Measurements from ENCODE around the gene SLC17A6.

SLC17A6 gene

GRCh38 chr11:22407267-22407666 is 69.1 kb downstream of the SLC17A6 start:
- no CpG with 5 or more reads among the region's 1 CpG for WGBS (ENCODE audit: extremely low coverage, insufficient coverage, insufficient read length)

GRCh38 chr11:22407921-22408320 is 69.7 kb downstream of the SLC17A6 start:
- Histone ChIP-seq H4K91ac (ENCODE audit: low read depth, low read length) (no peak overlapping the region), H2BK5ac (ENCODE audit: low read depth, low read length, poor library complexity) (no peak overlapping the region), H2AFZ (ENCODE audit: insufficient read depth, low read length, poor library complexity) (no peak overlapping the region), H2AK5ac (ENCODE audit: low read length) (no peak overlapping the region), H4K12ac (ENCODE audit: low read depth, low read length) (no peak overlapping the region), H3K4me2 (ENCODE audit: low read length) (no peak overlapping the region), H3K4me1 (ENCODE audit: control insufficient read depth in 1 of 2, insufficient read depth in 2 of 2, low read length in 2 of 2) (no peaks in the 10 kb centered on the region), H3K9ac (ENCODE audit: low read length) (no peak overlapping the region), H3K4me3 (ENCODE audit: low read depth, low read length) (no peak overlapping the region), H4K8ac (ENCODE audit: low read depth, low read length) (no peak overlapping the region), H3K27ac (ENCODE audit: low read depth, low read length) (no peak overlapping the region), H3K4ac (ENCODE audit: low read depth, low read length) (no peak overlapping the region), H3K79me1 (ENCODE audit: low read length) (no peaks in the 10 kb centered on the region), H2BK120ac (ENCODE audit: insufficient read depth, low read length, poor library complexity) (no peak overlapping the region), H3K14ac (ENCODE audit: low read length) (no peak overlapping the region), H3K18ac (ENCODE audit: low read length) (no peak overlapping the region), H3K27me3 (ENCODE audit: insufficient read depth, low read length) (no peaks in the 10 kb centered on the region), H2BK12ac (ENCODE audit: low read length) (no peak overlapping the region), H3K23ac (ENCODE audit: low read length) (no peak overlapping the region), H3K36me3 (ENCODE audit: control insufficient read depth in 1 of 2, insufficient read depth in 2 of 2, low read length in 2 of 2) (no peaks in the 10 kb centered on the region), H3K79me2 (ENCODE audit: control insufficient read depth, insufficient read depth, low read length, poor library complexity) (no peaks in the 10 kb centered on the region), H3K9me3 (ENCODE audit: insufficient read depth, low read depth, low read length) (no peaks in the 10 kb centered on the region)
- no CpG with 5 or more reads among the region's 2 CpGs for WGBS (ENCODE audit: extremely low coverage, insufficient coverage, insufficient read length)
- no peak for DNase-seq

More at GRCh38 chr11:22407267-22407666, 69.1 kb downstream of the SLC17A6 start:
- Histone ChIP-seq H2BK120ac (ENCODE audit: insufficient read depth, low read length, poor library complexity) (no peak overlapping the region), H3K18ac (ENCODE audit: low read length) (no peak overlapping the region), H3K4ac (ENCODE audit: low read depth, low read length) (no peak overlapping the region), H3K14ac (ENCODE audit: low read length) (no peak overlapping the region), H3K4me3 (ENCODE audit: low read depth, low read length) (no peak overlapping the region), H3K4me2 (ENCODE audit: low read length) (no peak overlapping the region), H4K12ac (ENCODE audit: low read depth, low read length) (no peak overlapping the region), H4K91ac (ENCODE audit: low read depth, low read length) (no peak overlapping the region), H2AFZ (ENCODE audit: insufficient read depth, low read length, poor library complexity) (no peak overlapping the region), H3K23ac (ENCODE audit: low read length) (no peak overlapping the region), H3K36me3 (ENCODE audit: control insufficient read depth in 1 of 2, insufficient read depth in 2 of 2, low read length in 2 of 2) (no peaks in the 10 kb centered on the region), H3K79me2 (ENCODE audit: control insufficient read depth, insufficient read depth, low read length, poor library complexity) (no peaks in the 10 kb centered on the region), H3K9me3 (ENCODE audit: insufficient read depth, low read depth, low read length) (no peaks in the 10 kb centered on the region), H2AK5ac (ENCODE audit: low read length) (no peak overlapping the region), H3K4me1 (ENCODE audit: control insufficient read depth in 1 of 2, insufficient read depth in 2 of 2, low read length in 2 of 2) (no peaks in the 10 kb centered on the region), H2BK12ac (ENCODE audit: low read length) (no peak overlapping the region), H2BK5ac (ENCODE audit: low read depth, low read length, poor library complexity) (no peak overlapping the region), H4K8ac (ENCODE audit: low read depth, low read length) (no peak overlapping the region), H3K9ac (ENCODE audit: low read length) (no peak overlapping the region), H3K27ac (ENCODE audit: low read depth, low read length) (no peak overlapping the region), H3K27me3 (ENCODE audit: insufficient read depth, low read length) (no peaks in the 10 kb centered on the region), H3K79me1 (ENCODE audit: low read length) (no peaks in the 10 kb centered on the region)
- DNase-seq: no peak

- H3K23ac ChIP-seq (ENCODE audit: low read length): no peak overlapping the region
- DNase-seq: peak; percentile 33 to 59
- H3K4me3 ChIP-seq (ENCODE audit: low read depth, low read length): no peak overlapping the region
- no peak overlapping the region for H2BK5ac ChIP-seq (ENCODE audit: low read depth, low read length, poor library complexity)
- no peak overlapping the region for H3K27ac ChIP-seq (ENCODE audit: low read depth, low read length)
- no peaks in the 10 kb centered on the region for H3K36me3 ChIP-seq (ENCODE audit: control insufficient read depth in 1 of 2, insufficient read depth in 2 of 2, low read length in 2 of 2)
- no peak overlapping the region for H4K91ac ChIP-seq (ENCODE audit: low read depth, low read length)
- WGBS (ENCODE audit: extremely low coverage, insufficient coverage, insufficient read length): no CpG with 5 or more reads among the region's 4 CpGs
- no peak overlapping the region for H3K4ac ChIP-seq (ENCODE audit: low read depth, low read length)
- H3K9ac ChIP-seq (ENCODE audit: low read length): no peak overlapping the region
- no peak overlapping the region for H2AFZ ChIP-seq (ENCODE audit: insufficient read depth, low read length, poor library complexity)
- no peak overlapping the region for H3K18ac ChIP-seq (ENCODE audit: low read length)
- no peak overlapping the region for H4K8ac ChIP-seq (ENCODE audit: low read depth, low read length)
- no peak overlapping the region for H3K4me2 ChIP-seq (ENCODE audit: low read length)
- no peak overlapping the region for H4K12ac ChIP-seq (ENCODE audit: low read depth, low read length)
- no peaks in the 10 kb centered on the region for H3K9me3 ChIP-seq (ENCODE audit: insufficient read depth, low read depth, low read length)
- H2BK120ac ChIP-seq (ENCODE audit: insufficient read depth, low read length, poor library complexity): no peak overlapping the region
- no peak overlapping the region for H2BK12ac ChIP-seq (ENCODE audit: low read length)
- H3K27me3 ChIP-seq (ENCODE audit: insufficient read depth, low read length): no peaks in the 10 kb centered on the region
- H3K14ac ChIP-seq (ENCODE audit: low read length): no peak overlapping the region
- H3K79me2 ChIP-seq (ENCODE audit: control insufficient read depth, insufficient read depth, low read length, poor library complexity): no peaks in the 10 kb centered on the region
- no peaks in the 10 kb centered on the region for H3K79me1 ChIP-seq (ENCODE audit: low read length)
- H3K4me1 ChIP-seq (ENCODE audit: control insufficient read depth in 1 of 2, insufficient read depth in 2 of 2, low read length in 2 of 2): no peaks in the 10 kb centered on the region
- no peak overlapping the region for H2AK5ac ChIP-seq (ENCODE audit: low read length)
These were observed 77.3 kb downstream of the SLC17A6 start for GRCh38 chr11:22415476-22415875.

GRCh38 chr11:22416462-22416861 is 78.3 kb downstream of the SLC17A6 start:
- Histone ChIP-seq H4K91ac (ENCODE audit: low read depth, low read length) (no peak overlapping the region), H4K8ac (ENCODE audit: low read depth, low read length) (no peak overlapping the region)

More at GRCh38 chr11:22416462-22416861, 78.3 kb downstream of the SLC17A6 start:
- Histone ChIP-seq H3K4me2 (ENCODE audit: low read length) (no peak overlapping the region), H3K23ac (ENCODE audit: low read length) (no peak overlapping the region), H3K27me3 (ENCODE audit: insufficient read depth, low read length) (no peaks in the 10 kb centered on the region), H3K14ac (ENCODE audit: low read length) (no peak overlapping the region), H2BK5ac (ENCODE audit: low read depth, low read length, poor library complexity) (no peak overlapping the region), H3K9me3 (ENCODE audit: insufficient read depth, low read depth, low read length) (no peaks in the 10 kb centered on the region), H4K12ac (ENCODE audit: low read depth, low read length) (no peak overlapping the region), H3K36me3 (ENCODE audit: control insufficient read depth in 1 of 2, insufficient read depth in 2 of 2, low read length in 2 of 2) (no peaks in the 10 kb centered on the region), H2AK5ac (ENCODE audit: low read length) (no peak overlapping the region), H3K27ac (ENCODE audit: low read depth, low read length) (no peak overlapping the region), H3K79me2 (ENCODE audit: control insufficient read depth, insufficient read depth, low read length, poor library complexity) (no peaks in the 10 kb centered on the region), H3K4me1 (ENCODE audit: control insufficient read depth in 1 of 2, insufficient read depth in 2 of 2, low read length in 2 of 2) (no peaks in the 10 kb centered on the region), H3K4ac (ENCODE audit: low read depth, low read length) (no peak overlapping the region), H3K18ac (ENCODE audit: low read length) (no peak overlapping the region), H2AFZ (ENCODE audit: insufficient read depth, low read length, poor library complexity) (no peak overlapping the region), H3K9ac (ENCODE audit: low read length) (no peak overlapping the region), H3K79me1 (ENCODE audit: low read length) (no peaks in the 10 kb centered on the region), H2BK120ac (ENCODE audit: insufficient read depth, low read length, poor library complexity) (no peak overlapping the region), H2BK12ac (ENCODE audit: low read length) (no peak overlapping the region), H3K4me3 (ENCODE audit: low read depth, low read length) (no peak overlapping the region)
- no CpG with 5 or more reads among the region's 4 CpGs for WGBS (ENCODE audit: extremely low coverage, insufficient coverage, insufficient read length)
- peak in 1 of 2 donors; percentile 49 for DNase-seq
